PC-9 (cell line): ENCODE results near the gene COX10. TPM values are rescaled to one million over a fixed set of nuclear protein-coding genes. Genes with fewer than 3 reads are reported as not detected.

ENCODE experiments used
- BruUV-seq: library from RNA; stranded (reverse); fragments of 400-500 nt; replicated peaks from 2 replicates; lab custom pipeline; 2021; lab: Mats Ljungman, UMichigan
- CTCF ChIA-PET: fragments of 300-600 bp; sonication (Branson Sonifier 250); formaldehyde crosslinking; loops from one replicate; lab custom pipeline; 2022; ENCODE audit warnings: antibody characterized with exemption; lab: Charles Lee
- POLR2A ChIA-PET: fragments of 300-600 bp; sonication (Branson Sonifier 250); formaldehyde crosslinking; loops from one replicate; lab custom pipeline; 2022; ENCODE audit warnings: antibody characterized with exemption; ENCODE audit not compliant: unreplicated experiment; lab: Charles Lee
- DNase-seq, 2 experiments: peaks; one replicate each; pipeline versions ENCODE4 v3.0.0 to v3.0.0-alpha.2; 2015 to 2022; ENCODE audit warnings: mixed read lengths in 1 of 2
- H2AFZ ChIP-seq: fragments of 200-600 bp; sonication (generic); 2 replicates; pipeline ENCODE4 v1.8.1; 2017; ENCODE audit warnings: antibody characterized with exemption
- H3F3A ChIP-seq: fragments of 200-600 bp; sonication (generic); 2 replicates; pipeline ENCODE4 v1.8.1; 2017; ENCODE audit warnings: antibody characterized with exemption, mild to moderate bottlenecking, low read depth; ENCODE audit not compliant: insufficient read depth
- H3K27ac ChIP-seq: fragments of 200-600 bp; sonication (generic); 2 replicates; pipeline ENCODE4 v1.6.1; 2016; ENCODE audit warnings: mixed run types
- H3K27me3 ChIP-seq: fragments of 200-600 bp; sonication (generic); 2 replicates; pipeline ENCODE4 v1.6.1; 2016; ENCODE audit warnings: low read depth, mixed run types; ENCODE audit not compliant: insufficient read depth
- H3K36me3 ChIP-seq: fragments of 200-600 bp; sonication (generic); 2 replicates; pipeline ENCODE4 v1.6.1; 2016; ENCODE audit warnings: low read depth, mixed run types
- H3K4me1 ChIP-seq: fragments of 200-600 bp; sonication (generic); replicated peaks from 2 replicates; pipeline ENCODE4 v1.6.1; 2016; ENCODE audit warnings: mixed run types; ENCODE audit not compliant: insufficient read depth
- H3K4me2 ChIP-seq: fragments of 200-600 bp; sonication (generic); 2 replicates; pipeline ENCODE4 v1.6.1; 2017; ENCODE audit warnings: mixed run types
- H3K4me3 ChIP-seq: fragments of 200-600 bp; sonication (generic); 2 replicates; pipeline ENCODE4 v1.6.1; 2016; ENCODE audit warnings: mixed run types
- H3K79me2 ChIP-seq: fragments of 200-600 bp; sonication (generic); 2 replicates; pipeline ENCODE4 v1.6.1; 2017; ENCODE audit warnings: low read depth, mixed run types
- H3K9me2 ChIP-seq: fragments of 200-600 bp; sonication (generic); 2 replicates; pipeline ENCODE4 v1.8.1; 2017; ENCODE audit warnings: mild to moderate bottlenecking; ENCODE audit not compliant: insufficient read depth
- H3K9me3 ChIP-seq: fragments of 200-600 bp; sonication (generic); 2 replicates; pipeline ENCODE4 v1.8.1; 2016; ENCODE audit warnings: low read depth; ENCODE audit not compliant: insufficient read depth
- H4K20me1 ChIP-seq: fragments of 200-600 bp; sonication (generic); 2 replicates; pipeline ENCODE4 v1.8.1; 2017; ENCODE audit not compliant: insufficient read depth
- CTCF ChIP-seq: fragments of 200-600 bp; sonication (generic); conservative IDR thresholded peaks from 2 replicates; pipeline ENCODE4 v1.6.1; 2017; ENCODE audit warnings: mixed run types, antibody characterized with exemption, mild to moderate bottlenecking, moderate library complexity
- EZH2 ChIP-seq: fragments of 200-600 bp; sonication (generic); IDR thresholded peaks from 2 replicates; pipeline ENCODE4 v1.8.0; 2017; ENCODE audit warnings: antibody characterized with exemption, low read depth
- intact Hi-C: fragments of 100-400 bp; cut with micrococcal nuclease; formaldehyde crosslinking; loops from one replicate; pipeline ENCODE4 v1.10.0; 2022; ENCODE audit not compliant: unreplicated experiment
- total RNA-seq: library from RNA; stranded (reverse); gene quantifications from 2 replicates; pipeline ENCODE4 v1.2.3, GENCODE V29; 2021

Gene COX10
- total RNA-seq, 1 experiment from 2014 or later: 22.6 TPM

- Histone ChIP-seq H3K27me3 (no peaks in the 10 kb centered on the region), H3K9me2 (no peaks in the 10 kb centered on the region), H3K36me3 (no peaks in the 10 kb centered on the region), H3K4me2 (no peak overlapping the region), H3K4me1 (no peaks in the 10 kb centered on the region), H4K20me1 (no peaks in the 10 kb centered on the region), H2AFZ (no peak overlapping the region), H3F3A (no peaks in the 10 kb centered on the region), H3K4me3 (no peak overlapping the region), H3K9me3 (no peaks in the 10 kb centered on the region), H3K79me2 (no peaks in the 10 kb centered on the region), H3K27ac (no peak overlapping the region)
- BruUV-seq: no TSS peak
- intact Hi-C loops: no loop called here
- POLR2A ChIA-PET: interaction anchor here (0.7 kb wide), 1 partner anchor 8 kb away, joined by 3 read pairs; no protein-coding TSS in a partner anchor
- DNase-seq: no peak
- CTCF ChIA-PET: no interaction called here
- no peak for TF ChIP-seq CTCF
- no peak for TF ChIP-seq EZH2
These were observed 26.9 kb upstream of the COX10 start for GRCh38 chr17:14042411-14042810.

- no peaks in the 10 kb centered on the region for H4K20me1 ChIP-seq
- H3K27me3 ChIP-seq: no peaks in the 10 kb centered on the region
- BruUV-seq: no TSS peak
- H3K4me1 ChIP-seq: no peaks in the 10 kb centered on the region
- no peak overlapping the region for H3K27ac ChIP-seq
- no peak overlapping the region for H3K4me2 ChIP-seq
- H3K9me3 ChIP-seq: no peaks in the 10 kb centered on the region
- intact Hi-C loops: no loop called here
- TF ChIP-seq CTCF (no peak), EZH2 (no peak)
- H3K9me2 ChIP-seq: no peaks in the 10 kb centered on the region
- no peaks in the 10 kb centered on the region for H3K36me3 ChIP-seq
- ChIA-PET CTCF (no interaction called here), POLR2A (interaction anchor here (0.6 kb wide), 1 partner anchor 317 kb away, joined by 3 read pairs; no protein-coding TSS in a partner anchor)
- DNase-seq: no peak
- no peak overlapping the region for H3K4me3 ChIP-seq
- H2AFZ ChIP-seq: no peak overlapping the region
- no peaks in the 10 kb centered on the region for H3K79me2 ChIP-seq
- no peaks in the 10 kb centered on the region for H3F3A ChIP-seq
These were observed 24.6 kb upstream of the COX10 start for GRCh38 chr17:14044702-14045101.

- Histone ChIP-seq H3F3A (no peaks in the 10 kb centered on the region), H3K4me2 (no peak overlapping the region), H3K9me2 (no peaks in the 10 kb centered on the region), H3K9me3 (no peaks in the 10 kb centered on the region), H3K36me3 (no peaks in the 10 kb centered on the region), H2AFZ (no peak overlapping the region), H3K4me1 (no peaks in the 10 kb centered on the region), H4K20me1 (no peaks in the 10 kb centered on the region), H3K27me3 (no peaks in the 10 kb centered on the region), H3K79me2 (no peaks in the 10 kb centered on the region), H3K4me3 (no peak overlapping the region), H3K27ac (no peak overlapping the region)
- no peak for DNase-seq
- TF ChIP-seq CTCF: no peak
- CTCF ChIA-PET: no interaction called here
- intact Hi-C loops: no loop called here
- no TSS peak for BruUV-seq
- POLR2A ChIA-PET: no interaction called here
These were observed 22.3 kb upstream of the COX10 start for GRCh38 chr17:14046978-14047377.
